HG02610 (cell line): ENCODE measurements around the gene PRKN.
"Not testable (repeated sequence)": the region's sequence is repeated elsewhere in the genome, so short reads cannot be mapped to it uniquely, and the experiment has no call there.

Experiments used
- ATAC-seq: cut with Tn5 transposase; IDR thresholded peaks from one replicate; pipeline ENCODE4 v1.9.1; 2021; ENCODE audit warnings: mild to moderate bottlenecking, moderate library complexity; ENCODE audit not compliant: unreplicated experiment

PRKN gene

GRCh38 chr6:162679681-162680080 is 47.9 kb downstream of the PRKN start:
- ATAC-seq: no peak

DNA sequence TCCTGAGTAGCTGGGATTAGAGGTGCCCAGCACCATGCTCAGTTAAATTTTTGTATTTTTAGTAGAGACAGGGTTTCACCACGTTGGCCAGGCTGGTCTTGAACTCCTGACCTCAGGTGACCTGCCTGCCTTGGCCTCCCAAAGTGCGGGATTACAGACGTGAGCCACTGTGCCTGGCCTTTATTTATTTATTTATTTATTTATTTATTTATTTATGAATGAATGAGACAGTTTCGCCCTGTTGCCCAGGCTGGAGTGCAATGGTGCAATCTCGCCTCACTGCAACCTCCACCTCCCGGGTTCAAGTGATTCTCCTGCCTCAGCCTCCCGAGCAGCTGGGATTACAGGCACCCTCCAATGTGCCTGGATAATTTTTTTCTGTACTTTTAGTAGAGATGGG is 48.7 kb downstream of the PRKN start:
- not testable (repeated sequence) for ATAC-seq

- ATAC-seq: no peak
Measured at GRCh38 chr6:162675503-162675902, 52.1 kb downstream of the PRKN start.

DNA sequence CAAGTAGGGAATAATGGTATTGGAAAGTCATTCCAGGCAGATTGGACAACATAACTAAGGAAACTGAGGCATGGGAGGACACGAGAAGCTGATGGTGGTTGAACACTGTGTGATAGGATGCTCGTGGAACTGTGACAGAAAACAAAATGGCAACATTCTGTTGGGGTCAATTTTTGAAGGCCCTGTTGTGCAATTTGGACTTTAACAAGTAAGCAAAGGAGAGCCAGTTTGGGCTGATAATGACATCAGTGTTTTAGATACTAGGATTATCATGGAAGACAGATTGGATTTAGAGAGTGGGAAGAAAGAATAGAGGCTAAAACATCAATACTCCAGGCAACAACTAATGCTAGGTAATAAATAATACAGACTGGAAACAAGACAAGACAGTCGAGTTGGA is 53.1 kb downstream of the PRKN start:
- ATAC-seq: no peak

DNA sequence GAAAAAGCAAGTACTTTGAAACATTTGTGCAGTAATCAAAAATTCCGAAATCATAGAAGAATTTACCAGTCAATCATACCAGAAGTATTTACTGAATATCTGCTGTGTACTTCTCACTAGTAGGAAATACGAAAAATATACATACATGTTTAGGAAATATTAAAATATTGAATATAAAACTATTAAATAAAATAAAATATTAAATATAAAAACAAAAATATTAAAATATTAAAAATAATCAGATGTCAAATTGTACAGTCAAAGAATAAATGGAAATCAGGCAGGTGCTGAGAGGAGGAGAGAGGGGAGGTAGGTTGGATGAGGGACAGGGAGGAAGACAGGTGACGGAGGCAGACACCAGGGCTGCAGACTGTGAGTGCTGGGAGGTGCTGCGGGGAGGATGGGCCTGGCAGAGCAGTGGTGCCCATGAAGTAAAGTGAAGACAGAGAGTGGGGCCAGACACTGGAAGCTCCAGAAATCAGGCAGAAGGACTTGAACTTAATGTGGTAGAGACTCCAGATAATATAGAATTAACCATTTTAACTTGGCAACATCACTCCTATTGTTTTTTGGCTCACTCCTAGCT is 55.9 kb downstream of the PRKN start:
- ATAC-seq: no peak

DNA sequence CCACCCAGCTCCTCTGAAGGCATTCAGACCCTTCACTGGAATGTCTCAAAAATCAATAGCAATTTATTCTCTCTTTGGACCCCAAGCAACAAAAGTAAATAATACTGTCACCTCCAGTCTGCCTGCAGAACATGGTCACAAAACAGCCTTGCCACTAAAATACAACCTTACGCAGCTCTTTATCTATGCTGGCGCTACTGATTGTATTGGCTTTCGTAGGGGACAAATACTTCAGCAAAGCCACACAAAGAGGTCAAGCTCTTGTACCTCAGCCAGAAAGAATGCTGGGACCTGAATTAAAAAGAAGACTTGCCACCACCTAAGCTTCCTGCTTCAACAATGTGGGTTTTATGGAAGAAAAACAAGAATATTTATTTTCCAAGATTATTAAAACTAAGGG is 57.2 kb downstream of the PRKN start:
- ATAC-seq: no peak

DNA sequence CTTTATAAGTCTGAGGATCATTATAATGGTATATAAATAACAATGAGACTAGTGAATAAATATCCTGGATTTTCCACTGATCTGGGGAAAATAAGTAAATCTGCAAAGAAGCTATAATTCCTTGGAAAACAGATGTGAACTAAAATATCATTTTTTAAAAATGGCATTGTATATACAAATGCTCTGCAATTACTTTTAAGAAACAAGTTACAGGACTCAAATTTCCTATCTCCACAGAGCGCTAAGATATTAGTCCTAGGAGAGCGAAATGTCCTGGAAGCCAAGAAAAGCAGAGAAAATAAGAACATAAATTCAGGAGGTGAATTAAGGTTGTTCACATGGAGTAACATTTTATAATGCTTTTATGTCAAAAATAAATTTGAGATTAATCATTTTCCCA is 61.3 kb downstream of the PRKN start:
- no peak for ATAC-seq

GRCh38 chr6:162653808-162654207 is 73.8 kb downstream of the PRKN start:
- no peak for ATAC-seq

DNA sequence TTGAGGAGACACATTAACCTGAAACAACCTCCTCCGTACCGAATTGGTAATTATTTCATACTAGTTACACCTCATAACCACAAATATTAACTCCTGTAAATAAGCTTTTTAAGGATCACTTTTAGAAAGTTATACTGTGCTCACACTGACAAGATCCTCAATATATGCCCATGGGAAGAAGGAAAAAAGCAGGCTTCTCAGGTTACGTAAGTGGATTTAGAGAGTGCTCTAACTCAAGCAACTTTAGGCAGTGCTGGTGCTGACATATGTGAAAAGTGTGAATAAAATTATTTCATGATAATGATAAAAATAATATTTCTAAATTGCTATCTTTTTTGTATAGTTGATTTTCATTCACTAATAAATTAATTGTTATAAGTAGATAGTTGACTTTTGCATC is 76.1 kb downstream of the PRKN start:
- ATAC-seq: no peak

GRCh38 chr6:162649271-162649670 is 78.3 kb downstream of the PRKN start:
- ATAC-seq: no peak

- no peak for ATAC-seq
Measured at GRCh38 chr6:162644153-162644552, 83.4 kb downstream of the PRKN start.

- no peak for ATAC-seq
Measured at GRCh38 chr6:162640756-162641155, 86.8 kb downstream of the PRKN start.

- no peak for ATAC-seq
Measured at GRCh38 chr6:162639951-162640350, 87.6 kb downstream of the PRKN start.

GRCh38 chr6:162638931-162639574 is 88.5 kb downstream of the PRKN start:
- ATAC-seq: no peak

GRCh38 chr6:162637317-162637716 is 90.2 kb downstream of the PRKN start:
- no peak for ATAC-seq

GRCh38 chr6:162636167-162636566 is 91.4 kb downstream of the PRKN start:
- ATAC-seq: no peak

DNA sequence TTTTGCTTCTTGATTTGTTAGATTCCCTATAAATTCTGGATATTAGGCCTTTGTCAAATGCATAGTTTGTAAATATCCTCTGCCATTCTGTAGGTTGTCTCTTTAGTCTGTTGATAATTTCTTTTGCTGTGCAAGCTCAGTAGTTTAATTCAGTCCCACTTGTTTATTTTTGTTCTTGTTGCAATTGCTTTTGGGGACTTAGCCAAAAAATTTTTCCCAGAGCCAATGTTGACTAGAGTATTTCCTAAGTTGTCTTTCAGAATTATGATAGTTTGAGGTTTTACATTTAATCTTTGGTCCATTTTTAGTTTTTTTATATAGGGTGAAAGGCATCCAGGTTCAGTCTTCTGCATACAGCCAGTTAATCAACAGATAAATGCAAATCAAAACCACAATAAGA is 96.0 kb downstream of the PRKN start:
- ATAC-seq: no peak

- ATAC-seq: no peak
Measured at GRCh38 chr6:162630069-162630468, 97.5 kb downstream of the PRKN start.

GRCh38 chr6:162627825-162628224 is 99.7 kb downstream of the PRKN start:
- ATAC-seq: no peak

DNA sequence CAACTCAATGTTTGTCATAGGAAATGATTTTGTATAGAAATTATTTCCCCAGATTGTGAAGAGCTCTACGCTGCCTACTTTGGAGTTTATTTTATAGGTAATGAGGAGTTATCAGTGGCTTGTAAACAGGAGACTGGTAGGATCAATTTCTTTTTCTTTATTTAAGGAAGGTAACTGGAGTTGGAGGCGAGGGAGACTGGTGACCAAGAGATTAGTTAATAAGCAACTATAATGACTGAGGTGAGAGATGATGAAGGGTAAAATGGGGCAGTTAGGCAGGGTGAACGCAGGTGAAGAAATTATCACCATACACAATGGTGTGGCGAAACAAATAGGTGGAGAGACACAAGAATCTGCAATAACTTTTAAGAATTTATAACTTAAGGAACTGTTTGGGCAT is 100.2 kb downstream of the PRKN start:
- no peak for ATAC-seq

GRCh38 chr6:162626869-162627268 is 100.7 kb downstream of the PRKN start:
- no peak for ATAC-seq

DNA sequence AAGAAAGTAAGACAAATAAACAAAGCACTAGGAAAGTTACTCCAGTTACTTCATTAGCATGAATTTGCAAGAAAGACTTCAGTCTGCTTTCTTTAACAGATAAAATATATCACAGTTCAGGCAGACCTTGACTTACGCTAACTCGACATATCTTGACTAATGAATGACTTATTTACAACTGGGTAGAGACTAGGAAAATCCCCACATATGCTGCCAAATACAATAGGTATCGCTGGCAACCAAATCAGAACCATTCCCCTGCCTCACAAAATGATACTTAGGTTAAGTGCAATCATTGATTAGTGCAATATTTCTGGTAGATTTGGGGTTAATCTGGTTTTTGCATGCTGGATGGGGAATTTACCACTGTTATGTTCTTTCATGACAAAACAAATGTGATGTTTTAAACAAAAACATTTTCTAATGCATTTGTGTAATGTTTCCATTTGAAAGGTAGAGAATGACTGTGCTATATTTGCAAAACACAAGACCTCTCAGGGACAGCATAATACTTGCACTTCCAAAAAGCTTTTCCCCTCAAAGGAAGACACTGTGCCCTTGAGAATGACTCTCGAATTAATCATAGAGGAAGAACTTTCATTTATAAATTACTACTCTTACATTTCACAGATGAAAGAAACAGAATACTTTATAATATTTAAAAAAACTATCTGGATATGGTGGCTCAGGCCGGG is 101.6 kb downstream of the PRKN start:
- no peak for ATAC-seq
